Loucy (cell line): ENCODE results near the gene ADAT2.

Experiments used
- H2AFZ ChIP-seq: fragments of 200-600 bp; sonication (generic); 2 replicates; pipeline ENCODE4 v1.6.0; 2016; ENCODE audit warnings: antibody characterized with exemption, mild to moderate bottlenecking, low read length, moderate library complexity
- H3F3A ChIP-seq: fragments of 200-600 bp; 2 replicates; pipeline ENCODE4 v1.6.0; 2016; ENCODE audit warnings: antibody characterized with exemption, low read depth, mild to moderate bottlenecking
- H3K27me3 ChIP-seq: fragments of 200-600 bp; sonication (generic); 2 replicates; pipeline ENCODE4 v1.6.1; 2014; ENCODE audit warnings: low read length, mild to moderate bottlenecking; ENCODE audit not compliant: insufficient read depth, poor library complexity, severe bottlenecking
- H3K36me3 ChIP-seq: fragments of 200-600 bp; sonication (generic); 2 replicates; pipeline ENCODE4 v1.6.1; 2016; ENCODE audit warnings: low read length; ENCODE audit not compliant: insufficient read depth
- H3K4me1 ChIP-seq: fragments of 200-600 bp; sonication (generic); 2 replicates; pipeline ENCODE4 v1.5.1; 2014; ENCODE audit warnings: low read length, mild to moderate bottlenecking; ENCODE audit not compliant: insufficient read depth, poor library complexity, severe bottlenecking
- H3K4me2 ChIP-seq: fragments of 200-600 bp; sonication (generic); 2 replicates; pipeline ENCODE4 v1.6.0; 2014; ENCODE audit warnings: antibody characterized with exemption, low read length, low read depth, mild to moderate bottlenecking; ENCODE audit not compliant: poor library complexity, severe bottlenecking
- H3K4me3 ChIP-seq: fragments of 200-600 bp; sonication (generic); 2 replicates; pipeline ENCODE4 v1.5.1; 2014; ENCODE audit warnings: low read length, mild to moderate bottlenecking, mixed read lengths; ENCODE audit not compliant: poor library complexity, severe bottlenecking
- H3K79me2 ChIP-seq: fragments of 200-600 bp; sonication (generic); 2 replicates; pipeline ENCODE4 v1.6.1; 2014; ENCODE audit warnings: low read length; ENCODE audit not compliant: insufficient read depth
- H3K9ac ChIP-seq: fragments of 200-600 bp; sonication (generic); 2 replicates; pipeline ENCODE4 v1.6.0; 2014; ENCODE audit warnings: mild to moderate bottlenecking, low read depth, low read length, moderate library complexity; ENCODE audit not compliant: poor library complexity, severe bottlenecking
- H3K9me2 ChIP-seq: fragments of 200-600 bp; sonication (generic); replicated peaks from 2 replicates; pipeline ENCODE4 v1.6.1; 2016; ENCODE audit warnings: low read depth, low read length, mixed read lengths
- H3K9me3 ChIP-seq: fragments of 200-600 bp; sonication (generic); 2 replicates; pipeline ENCODE4 v1.6.1; 2014; ENCODE audit warnings: mild to moderate bottlenecking, antibody characterized with exemption, low read length, low read depth; ENCODE audit not compliant: insufficient read depth
- H4K20me1 ChIP-seq: fragments of 200-600 bp; sonication (generic); 2 replicates; pipeline ENCODE4 v1.6.0; 2014; ENCODE audit warnings: antibody characterized with exemption, low read length, mild to moderate bottlenecking; ENCODE audit not compliant: insufficient read depth, poor library complexity, severe bottlenecking
- CTCF ChIP-seq: fragments of 200-600 bp; sonication (generic); conservative IDR thresholded peaks from 2 replicates; pipeline ENCODE4 v1.5.1; 2014; ENCODE audit warnings: mild to moderate bottlenecking, antibody characterized with exemption, low read length
- EZH2phosphoT487 ChIP-seq: fragments of 200-600 bp; IDR thresholded peaks from 2 replicates; pipeline ENCODE4 v1.6.1; 2018; ENCODE audit warnings: antibody characterized with exemption, mild to moderate bottlenecking, moderate library complexity, borderline replicate concordance

Gene ADAT2

GRCh38 chr6:143394389-143394788 is 56.1 kb downstream of the ADAT2 start:
- no peak overlapping the region for H3K4me2 ChIP-seq
- H3K4me3 ChIP-seq = no peak overlapping the region
- no peak for TF ChIP-seq EZH2phosphoT487
- TF ChIP-seq CTCF = no peak
- H2AFZ ChIP-seq = no peak overlapping the region
- H3K9me3 ChIP-seq = no peaks in the 10 kb centered on the region
- no peaks in the 10 kb centered on the region for H3K9me2 ChIP-seq
- H3F3A ChIP-seq = no peaks in the 10 kb centered on the region
- no peaks in the 10 kb centered on the region for H3K4me1 ChIP-seq
- H3K79me2 ChIP-seq = no peaks in the 10 kb centered on the region
- no peaks in the 10 kb centered on the region for H4K20me1 ChIP-seq
- H3K9ac ChIP-seq = no peak overlapping the region
- H3K27me3 ChIP-seq = no peaks in the 10 kb centered on the region
- no peaks in the 10 kb centered on the region for H3K36me3 ChIP-seq

- Histone ChIP-seq H4K20me1 (no peaks in the 10 kb centered on the region), H3K9ac (no peak overlapping the region), H3K9me2 (no peaks in the 10 kb centered on the region), H3F3A (no peaks in the 10 kb centered on the region), H3K36me3 (no peaks in the 10 kb centered on the region), H3K4me3 (no peak overlapping the region), H3K9me3 (no peaks in the 10 kb centered on the region), H3K79me2 (no peaks in the 10 kb centered on the region), H2AFZ (no peak overlapping the region), H3K27me3 (no peaks in the 10 kb centered on the region), H3K4me1 (no peaks in the 10 kb centered on the region), H3K4me2 (no peak overlapping the region)
- TF ChIP-seq CTCF (no peak), EZH2phosphoT487 (no peak)
Observed at GRCh38 chr6:143390278-143390677, 60.2 kb downstream of the ADAT2 start.

- TF ChIP-seq CTCF = no peak
- TF ChIP-seq EZH2phosphoT487 = no peak
- Histone ChIP-seq H3K4me3 (no peak overlapping the region), H3K9ac (no peak overlapping the region), H4K20me1 (no peaks in the 10 kb centered on the region), H3K27me3 (no peaks in the 10 kb centered on the region), H3K36me3 (no peaks in the 10 kb centered on the region), H2AFZ (peak overlapping the region; percentile 19; the same call in 1 of the 2 replicates), H3K4me2 (no peak overlapping the region), H3K9me2 (no peaks in the 10 kb centered on the region), H3K79me2 (no peaks in the 10 kb centered on the region), H3K4me1 (no peaks in the 10 kb centered on the region), H3K9me3 (no peaks in the 10 kb centered on the region), H3F3A (no peaks in the 10 kb centered on the region)
Observed at GRCh38 chr6:143385636-143386035, 64.9 kb downstream of the ADAT2 start.
